DLD1 (cell line): ENCODE measurements around the gene EIF2S1.
"Not testable (repeated sequence)": the region's sequence is repeated elsewhere in the genome, so short reads cannot be mapped to it uniquely, and the experiment has no call there.

Source experiments
- in situ Hi-C: cut with HindIII; loops from 2 replicates; pipeline ENCODE4 v1.10.0; 2017; ENCODE audit warnings: low sequenced_read_pairs

The EIF2S1 gene

DNA sequence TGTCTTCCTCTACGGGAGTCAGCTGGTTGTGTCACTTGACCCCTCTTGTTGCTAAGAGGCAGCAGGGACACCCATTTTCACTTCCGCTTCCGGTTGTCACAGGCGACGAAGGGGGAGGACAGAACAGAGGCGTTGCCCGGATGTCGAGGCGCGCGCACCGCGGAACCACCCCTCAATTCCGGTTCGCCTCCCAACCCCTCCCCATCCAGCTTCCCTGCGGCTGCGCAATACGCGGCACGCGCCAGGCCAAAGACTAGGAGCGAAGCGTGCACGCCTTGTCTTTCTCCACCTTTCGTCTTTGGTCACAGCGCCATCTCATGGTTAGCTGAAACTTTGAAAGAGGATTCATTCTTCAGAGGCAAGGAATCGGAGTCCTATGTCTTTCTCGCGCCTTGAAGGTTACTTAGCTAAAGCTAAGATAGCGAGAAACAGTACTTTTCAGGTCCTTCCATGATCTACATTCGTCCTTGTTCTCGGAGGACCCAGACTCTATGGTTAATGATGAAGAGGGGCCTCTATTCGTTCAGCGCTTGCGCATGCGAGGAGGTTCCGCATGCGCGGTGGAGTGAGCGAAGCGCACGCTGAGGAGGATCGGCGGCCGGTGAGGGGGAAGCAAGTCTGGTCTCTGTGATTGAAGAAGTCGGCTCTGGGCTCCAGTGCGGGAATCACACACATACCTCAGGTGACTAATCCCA is at the start of gene EIF2S1, which contains the start of gene ATP6V1D:
Gene EIF2S1 (plus strand): TSS at position 554 of the 695 bp plus-strand sequence. CDS start 4,440 bp downstream, outside the sequence.
Gene ATP6V1D (minus strand): TSS at position 30 of the 695 bp plus-strand sequence. CDS start 106 bp downstream, outside the sequence.
- in situ Hi-C loops = no loop called here

- in situ Hi-C loops = no loop called here
These were observed 48.3 kb upstream of the EIF2S1 start for GRCh38 chr14:67311868-67312267.

DNA sequence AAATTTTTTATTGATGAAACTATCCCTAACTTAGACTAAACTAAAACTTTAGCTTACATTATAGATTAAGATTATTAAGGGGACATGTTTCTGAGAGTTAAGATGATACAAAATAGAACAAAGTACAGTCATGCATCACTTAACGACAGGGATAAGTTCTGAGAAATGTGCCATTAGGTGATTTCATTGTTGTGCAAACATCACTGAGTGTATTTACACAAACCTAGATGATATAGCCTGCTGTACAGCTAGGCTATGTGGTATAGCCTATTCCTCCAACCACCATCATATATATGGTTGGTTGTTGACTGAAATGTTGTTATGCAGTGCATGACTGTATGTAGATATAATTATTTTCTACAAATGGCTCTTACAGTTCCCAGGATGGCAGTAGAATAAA is 47.0 kb upstream of the EIF2S1 start:
- in situ Hi-C loops = no loop called here

- in situ Hi-C loops = no loop called here
These were observed 42.3 kb upstream of the EIF2S1 start for GRCh38 chr14:67317822-67318221.

DNA sequence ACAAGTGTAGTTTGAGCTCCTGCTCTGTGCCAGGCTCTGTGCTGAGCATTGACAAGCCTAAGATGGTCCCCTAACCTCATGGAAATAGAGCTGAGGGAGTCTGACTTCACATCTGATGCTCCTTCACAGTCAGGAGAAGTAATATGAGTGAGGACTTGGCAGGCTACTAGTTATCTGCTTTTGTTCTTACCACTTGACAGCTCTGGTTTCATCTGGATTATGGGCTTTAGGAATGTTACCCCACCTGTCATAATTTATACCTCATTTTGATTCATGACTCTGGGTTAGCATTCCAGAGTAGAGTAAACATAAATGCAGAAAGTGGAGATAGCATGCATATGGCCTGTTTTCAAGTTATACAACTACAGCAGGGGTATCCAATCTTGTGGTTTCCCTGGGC is 41.0 kb upstream of the EIF2S1 start:
- in situ Hi-C loops = no loop called here

DNA sequence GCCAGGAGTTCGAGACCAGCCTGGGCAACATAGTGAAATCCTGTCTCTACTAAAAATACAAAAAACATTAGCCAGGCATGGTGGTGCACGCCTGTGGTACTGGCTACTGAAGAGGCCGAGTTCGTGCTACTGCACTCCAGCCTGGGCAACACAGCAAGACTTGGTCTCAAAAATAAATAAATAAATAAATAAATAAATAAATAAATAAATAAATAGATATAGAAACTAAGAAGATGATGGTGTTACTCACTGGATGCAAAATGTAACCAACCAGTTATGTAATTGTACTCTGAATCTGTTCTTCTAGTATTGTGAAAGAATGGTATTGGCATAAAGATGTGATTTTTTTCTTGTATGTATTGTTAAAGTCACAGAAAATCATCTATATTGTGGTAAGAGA is 30.5 kb upstream of the EIF2S1 start:
- in situ Hi-C loops = not testable (repeated sequence)

- in situ Hi-C loops = no loop called here
These were observed 28.6 kb upstream of the EIF2S1 start for GRCh38 chr14:67331368-67332125.

- in situ Hi-C loops = no loop called here
These were observed 27.7 kb upstream of the EIF2S1 start for GRCh38 chr14:67332468-67332867.

GRCh38 chr14:67335781-67336180 is 24.3 kb upstream of the EIF2S1 start:
- in situ Hi-C loops = no loop called here

DNA sequence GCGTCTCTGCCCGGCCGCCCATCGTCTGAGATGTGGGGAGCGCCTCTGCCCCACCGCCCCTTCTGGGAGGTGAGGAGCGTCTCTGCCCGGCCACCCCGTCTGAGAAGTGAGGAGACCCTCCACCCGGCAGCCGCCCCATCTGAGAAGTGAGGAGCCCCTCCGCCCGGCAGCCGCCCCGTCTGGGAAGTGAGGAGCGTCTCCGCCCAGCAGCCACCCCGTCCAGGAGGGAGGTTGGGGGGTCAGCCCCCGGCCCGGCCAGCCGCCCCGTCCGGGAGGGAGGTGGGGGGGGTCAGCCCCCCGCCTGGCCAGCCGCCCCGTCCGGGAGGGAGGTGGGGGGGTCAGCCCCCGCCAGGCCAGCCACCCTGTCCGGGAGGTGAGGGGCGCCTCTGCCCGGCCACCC is 18.9 kb upstream of the EIF2S1 start:
- in situ Hi-C loops = not testable (repeated sequence)

GRCh38 chr14:67343601-67344230 is 16.4 kb upstream of the EIF2S1 start:
- in situ Hi-C loops = no loop called here

DNA sequence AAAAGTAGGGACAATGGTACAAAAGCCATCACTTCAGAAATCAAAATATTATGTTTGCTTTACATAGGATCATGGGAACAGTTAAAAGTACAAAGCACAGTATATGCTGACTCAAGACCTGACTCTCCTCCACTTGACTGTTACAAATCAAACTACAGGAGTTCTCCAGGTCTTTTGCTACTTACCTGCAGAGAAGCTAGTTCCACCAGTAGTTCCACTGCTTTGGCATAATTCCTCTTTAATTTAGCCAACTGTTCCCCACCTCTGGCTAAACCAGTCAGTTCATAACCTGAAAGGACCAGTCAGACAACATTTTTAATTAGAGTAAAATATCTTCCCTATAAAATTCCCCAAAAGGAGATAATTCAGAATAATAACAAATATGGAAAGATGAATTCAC is 14.5 kb upstream of the EIF2S1 start:
- in situ Hi-C loops = no loop called here

GRCh38 chr14:67352055-67352454 is 8.1 kb upstream of the EIF2S1 start:
- in situ Hi-C loops = no loop called here

GRCh38 chr14:67357186-67357968 is 2.8 kb upstream of the EIF2S1 start:
- in situ Hi-C loops = no loop called here

DNA sequence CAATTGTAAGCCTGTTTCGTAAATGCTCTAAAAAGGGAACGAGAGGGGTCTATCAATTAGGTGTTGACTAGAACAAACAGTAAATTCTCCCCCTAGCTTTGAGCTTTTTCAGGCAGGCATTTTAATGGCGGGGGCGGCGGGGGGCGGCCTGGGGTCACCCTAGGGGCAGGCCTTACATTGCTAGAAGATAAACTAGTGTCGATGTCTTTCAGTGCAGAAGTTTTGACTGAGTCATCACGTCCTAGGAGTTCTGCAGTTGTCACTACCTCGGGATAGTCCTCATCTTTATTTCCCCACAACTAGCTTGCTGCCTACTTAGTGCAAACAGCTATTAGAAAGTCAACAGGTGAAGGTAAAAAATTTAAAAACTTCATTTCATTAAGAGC is 2.2 kb upstream of the EIF2S1 start:
- in situ Hi-C loops = no loop called here

- in situ Hi-C loops = no loop called here
These were observed 979 bp upstream of the EIF2S1 start for GRCh38 chr14:67358924-67359774.

DNA sequence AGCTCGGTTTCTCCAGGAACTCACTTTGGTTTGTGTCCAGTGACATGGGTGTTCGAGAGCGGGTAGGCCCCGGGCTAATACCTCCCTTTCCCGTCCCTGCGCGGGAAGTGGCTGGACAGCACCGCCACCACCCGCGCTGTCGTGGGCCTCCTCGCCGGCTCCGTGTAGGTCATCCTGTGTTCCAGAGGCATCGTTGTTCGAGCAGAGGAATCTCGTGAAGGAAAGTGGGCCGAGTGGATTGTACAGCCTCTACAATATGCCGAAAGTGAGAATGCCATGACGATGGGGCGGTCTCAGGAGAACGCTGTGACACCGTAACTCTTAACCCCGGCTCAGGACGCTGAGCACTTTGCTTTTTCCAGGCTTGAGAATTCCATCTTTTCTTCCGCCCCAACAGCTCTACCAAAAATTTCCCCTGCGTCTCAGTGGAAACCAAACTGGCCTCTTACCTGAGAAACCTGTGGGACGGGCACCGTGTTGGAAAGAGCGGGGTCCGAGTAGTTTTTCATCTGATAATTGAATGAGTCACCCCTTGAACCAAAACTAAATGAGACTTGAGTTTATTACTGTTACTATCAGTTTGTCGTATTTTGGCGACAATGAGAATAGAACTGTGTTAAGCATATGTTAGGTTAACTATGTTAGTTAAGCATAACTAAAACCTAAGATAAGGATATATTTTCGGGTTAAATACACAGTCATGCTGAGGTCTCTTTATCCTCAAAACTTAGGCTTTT is 510 bp downstream of the EIF2S1 start:
- in situ Hi-C loops = no loop called here

- in situ Hi-C loops = no loop called here
These were observed 5.3 kb downstream of the EIF2S1 start for GRCh38 chr14:67365476-67365875.

DNA sequence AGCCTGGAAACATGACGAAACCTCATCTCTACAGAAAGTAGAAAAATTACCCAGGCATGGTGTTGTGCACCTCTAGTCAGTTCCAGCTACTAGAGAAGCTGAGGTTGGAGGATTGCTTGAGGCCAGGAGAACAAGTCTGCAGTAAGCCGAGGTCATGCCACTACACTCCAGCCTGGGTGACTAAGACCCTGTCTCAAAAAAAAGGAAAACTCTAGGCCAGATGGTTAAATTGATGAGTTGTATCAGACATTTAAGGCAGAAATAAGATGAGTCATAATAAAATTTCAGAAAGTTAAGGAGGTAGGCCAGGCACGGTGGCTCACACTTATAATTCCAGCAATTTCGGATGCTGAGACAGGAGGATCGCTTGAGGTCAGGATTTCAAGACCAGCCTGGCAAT is 10.7 kb downstream of the EIF2S1 start:
- in situ Hi-C loops = no loop called here
